ENCODE measurements around the gene TMEM59L. TPM values are rescaled to one million over a fixed set of nuclear protein-coding genes. Genes with fewer than 3 reads are reported as not detected.
"Not testable (repeated sequence)": the region's sequence is repeated elsewhere in the genome, so short reads cannot be mapped to it uniquely, and the experiment has no call there.

TMEM59L gene
- total RNA-seq, 2 experiments from 2014 or later, result not detected

GRCh38 chr19:18597809-18598660 lies 14.6 kb upstream of the TMEM59L start:
- ATAC-seq, result no peak
- Mint-ChIP-seq H3K9me3 (ENCODE audit: low read depth) (no peaks in the 10 kb centered on the region), H3K4me1 (peaks cover 15% of the 10 kb centered on the region), H3K4me3 (no peak overlapping the region), H3K27ac (no peak overlapping the region), H3K36me3 (no peaks in the 10 kb centered on the region), H3K27me3 (peaks cover 21% of the 10 kb centered on the region)
- CTCF ChIA-PET, result interaction anchor here (0.9 to 1.2 kb wide), 3 partner anchors 9 to 249 kb away, joined by 3 read pairs; partner anchors contain the start of gene REX1BD
- no peak for DNase-seq

- Mint-ChIP-seq H3K27ac (no peak overlapping the region), H3K27me3 (peaks cover 31% of the 10 kb centered on the region), H3K36me3 (no peaks in the 10 kb centered on the region), H3K4me1 (peaks cover 10% of the 10 kb centered on the region), H3K9me3 (ENCODE audit: low read depth) (no peaks in the 10 kb centered on the region), H3K4me3 (no peak overlapping the region)
- ATAC-seq (no peak), DNase-seq (no peak)
- CTCF ChIA-PET, result interaction anchor here (1.3 to 1.4 kb wide), 2 partner anchors 10 to 265 kb away, joined by 3 read pairs; partner anchors contain the start of gene REX1BD
These were observed 13.2 kb upstream of the TMEM59L start for GRCh38 chr19:18599485-18599884.

GRCh38 chr19:18600692-18601397 lies 11.8 kb upstream of the TMEM59L start:
- H3K27ac Mint-ChIP-seq; H3K9me3 Mint-ChIP-seq (ENCODE audit: low read depth); H3K4me1 Mint-ChIP-seq; DNase-seq; CTCF ChIA-PET; ATAC-seq; H3K4me3 Mint-ChIP-seq; H3K36me3 Mint-ChIP-seq: not testable (repeated sequence)
- peaks cover 36% of the 10 kb centered on the region for H3K27me3 Mint-ChIP-seq

- H3K27ac Mint-ChIP-seq, result no peak overlapping the region
- peaks cover 2% of the 10 kb centered on the region for H3K4me1 Mint-ChIP-seq
- CTCF ChIA-PET, result no interaction called here
These were observed 10.8 kb upstream of the TMEM59L start for GRCh38 chr19:18601875-18602274.

GRCh38 chr19:18603255-18603957 lies 9.3 kb upstream of the TMEM59L start:
- H3K4me1 Mint-ChIP-seq, result no peaks in the 10 kb centered on the region
- no peak overlapping the region for H3K4me3 Mint-ChIP-seq
- no peak overlapping the region for H3K27ac Mint-ChIP-seq
- DNase-seq, result peak; percentile 52
- no peaks in the 10 kb centered on the region for H3K9me3 Mint-ChIP-seq (ENCODE audit: low read depth)
- CTCF ChIA-PET, result no interaction called here
- no peaks in the 10 kb centered on the region for H3K36me3 Mint-ChIP-seq
- peak; percentile 60 for ATAC-seq
- H3K27me3 Mint-ChIP-seq, result peaks cover 52% of the 10 kb centered on the region

More at GRCh38 chr19:18601875-18602274, 10.8 kb upstream of the TMEM59L start:
- ATAC-seq (no peak), DNase-seq (no peak)
- no peaks in the 10 kb centered on the region for H3K36me3 Mint-ChIP-seq
- H3K9me3 Mint-ChIP-seq (ENCODE audit: low read depth), result no peaks in the 10 kb centered on the region
- no peak overlapping the region for H3K4me3 Mint-ChIP-seq
- H3K27me3 Mint-ChIP-seq, result peaks cover 36% of the 10 kb centered on the region

GRCh38 chr19:18603958-18604819 lies 8.5 kb upstream of the TMEM59L start:
- Mint-ChIP-seq H3K27ac (no peak overlapping the region), H3K4me3 (no peak overlapping the region), H3K36me3 (no peaks in the 10 kb centered on the region), H3K27me3 (peaks cover 60% of the 10 kb centered on the region), H3K9me3 (ENCODE audit: low read depth) (no peaks in the 10 kb centered on the region), H3K4me1 (no peaks in the 10 kb centered on the region)
- no peak for ATAC-seq
- CTCF ChIA-PET, result interaction anchor here (1.4 kb wide), 1 partner anchor 10 kb away, joined by 4 read pairs; no protein-coding TSS in a partner anchor
- DNase-seq, result no peak

GRCh38 chr19:18604820-18605159 lies 7.9 kb upstream of the TMEM59L start:
- no peaks in the 10 kb centered on the region for H3K36me3 Mint-ChIP-seq
- peaks cover 66% of the 10 kb centered on the region for H3K27me3 Mint-ChIP-seq
- no peaks in the 10 kb centered on the region for H3K4me1 Mint-ChIP-seq
- no peaks in the 10 kb centered on the region for H3K9me3 Mint-ChIP-seq (ENCODE audit: low read depth)
- no peak overlapping the region for H3K27ac Mint-ChIP-seq
- ATAC-seq (no peak), DNase-seq (no peak)
- H3K4me3 Mint-ChIP-seq, result no peak overlapping the region
- CTCF ChIA-PET, result interaction anchor here (1.4 kb wide), 1 partner anchor 11 kb away, joined by 4 read pairs; no protein-coding TSS in a partner anchor

- H3K4me3 Mint-ChIP-seq, result no peak overlapping the region
- H3K9me3 Mint-ChIP-seq (ENCODE audit: low read depth), result no peaks in the 10 kb centered on the region
- H3K36me3 Mint-ChIP-seq, result no peaks in the 10 kb centered on the region
- no peak overlapping the region for H3K27ac Mint-ChIP-seq
- no peaks in the 10 kb centered on the region for H3K4me1 Mint-ChIP-seq
- ATAC-seq, result no peak
- CTCF ChIA-PET, result interaction anchor here (1.4 kb wide), 1 partner anchor 11 kb away, joined by 4 read pairs; no protein-coding TSS in a partner anchor
- no peak for DNase-seq
- H3K27me3 Mint-ChIP-seq, result peaks cover 69% of the 10 kb centered on the region
These were observed 7.5 kb upstream of the TMEM59L start for GRCh38 chr19:18605196-18605545.

GRCh38 chr19:18605546-18606280 lies 7.0 kb upstream of the TMEM59L start:
- no peak overlapping the region for H3K27ac Mint-ChIP-seq
- CTCF ChIA-PET, result interaction anchor here (1.4 kb wide), 1 partner anchor 12 kb away, joined by 4 read pairs; no protein-coding TSS in a partner anchor
- peaks cover 74% of the 10 kb centered on the region for H3K27me3 Mint-ChIP-seq
- DNase-seq, result no peak
- H3K4me1 Mint-ChIP-seq, result no peaks in the 10 kb centered on the region
- no peak overlapping the region for H3K4me3 Mint-ChIP-seq
- no peak for ATAC-seq
- H3K36me3 Mint-ChIP-seq, result no peaks in the 10 kb centered on the region
- H3K9me3 Mint-ChIP-seq (ENCODE audit: low read depth), result no peaks in the 10 kb centered on the region

GRCh38 chr19:18606281-18607225 lies 6.1 kb upstream of the TMEM59L start, which contains the start of gene CRLF1:
CRLF1 (minus strand) TSS chr19:18606799; CDS start chr19:18606656, 143 bp downstream.
- H3K9me3 Mint-ChIP-seq (ENCODE audit: low read depth), result no peaks in the 10 kb centered on the region
- peaks cover 77% of the 10 kb centered on the region for H3K27me3 Mint-ChIP-seq
- ATAC-seq (no peak), DNase-seq (no peak)
- no peak within 1 kb of the TSS for H3K4me3 Mint-ChIP-seq
- peaks cover 4% of the 10 kb centered on the region for H3K4me1 Mint-ChIP-seq
- no peaks in the 10 kb centered on the region for H3K36me3 Mint-ChIP-seq
- CTCF ChIA-PET, result no interaction called here
- no peak within 1 kb of the TSS for H3K27ac Mint-ChIP-seq

- no peak for ATAC-seq
- Mint-ChIP-seq H3K27ac (no peak overlapping the region), H3K36me3 (no peaks in the 10 kb centered on the region), H3K27me3 (peaks cover 77% of the 10 kb centered on the region), H3K4me1 (peaks cover 8% of the 10 kb centered on the region), H3K4me3 (no peak overlapping the region), H3K9me3 (ENCODE audit: low read depth) (no peaks in the 10 kb centered on the region)
- CTCF ChIA-PET, result no interaction called here
- DNase-seq, result no peak
These were observed 5.2 kb upstream of the TMEM59L start for GRCh38 chr19:18607226-18608101.

Measured in activated CD8-positive, alpha-beta memory T cell treated with anti-CD3 and anti-CD28 coated beads, Interleukin-2, amount 10 ng/mL, durations not matched to agents 7 days and 5 days (primary cell).